OCI-LY1 (cell line): Measurements from ENCODE around the gene FAM117B.

Experiments
- H2AFZ ChIP-seq: fragments of 200-600 bp; sonication (generic), shearing (Covaris generic); 2 replicates; pipeline ENCODE4 v1.6.0; 2014; ENCODE audit warnings: antibody characterized with exemption, mild to moderate bottlenecking, low read length
- H3F3A ChIP-seq: fragments of 200-600 bp; sonication (generic), shearing (Covaris generic); 2 replicates; pipeline ENCODE4 v1.6.0; 2014; ENCODE audit warnings: mild to moderate bottlenecking, antibody characterized with exemption, low read length, moderate library complexity; ENCODE audit not compliant: insufficient read depth
- H3K27ac ChIP-seq: fragments of 200-600 bp; sonication (generic); 2 replicates; pipeline ENCODE4 v1.5.1; 2014; ENCODE audit warnings: low read length, mixed run types, mild to moderate bottlenecking, low read depth; ENCODE audit not compliant: poor library complexity, severe bottlenecking
- H3K27me3 ChIP-seq: fragments of 200-600 bp; sonication (generic); 2 replicates; pipeline ENCODE4 v1.6.0; 2014; ENCODE audit warnings: antibody characterized with exemption, mild to moderate bottlenecking, low read length, moderate library complexity; ENCODE audit not compliant: insufficient read depth
- H3K36me3 ChIP-seq: fragments of 200-600 bp; sonication (generic); 2 replicates; pipeline ENCODE4 v1.6.1; 2014; ENCODE audit warnings: mild to moderate bottlenecking, antibody characterized with exemption, low read length, moderate library complexity, mixed read lengths; ENCODE audit not compliant: insufficient read depth
- H3K4me1 ChIP-seq: fragments of 200-600 bp; sonication (generic); 2 replicates; pipeline ENCODE4 v1.5.1; 2014; ENCODE audit warnings: mild to moderate bottlenecking, low read length, moderate library complexity; ENCODE audit not compliant: insufficient read depth, severe bottlenecking
- H3K4me2 ChIP-seq: fragments of 200-600 bp; sonication (generic), shearing (Covaris generic); 2 replicates; pipeline ENCODE4 v1.6.1; 2014; ENCODE audit warnings: low read length
- H3K4me3 ChIP-seq: fragments of 200-600 bp; sonication (generic); 2 replicates; pipeline ENCODE4 v1.5.1; 2014; ENCODE audit warnings: low read length, low read depth, mild to moderate bottlenecking, mixed read lengths; ENCODE audit not compliant: poor library complexity, severe bottlenecking
- H3K79me2 ChIP-seq: fragments of 200-600 bp; shearing (Covaris generic); 2 replicates; pipeline ENCODE4 v1.6.1; 2016; ENCODE audit warnings: mixed run types, low read length, mixed read lengths; ENCODE audit not compliant: insufficient read depth
- H3K9ac ChIP-seq: fragments of 200-600 bp; sonication (generic), shearing (Covaris generic); 2 replicates; pipeline ENCODE4 v1.6.1; 2014; ENCODE audit warnings: mild to moderate bottlenecking, low read length, mixed read lengths
- H3K9me2 ChIP-seq: fragments of 200-600 bp; sonication (generic), shearing (Covaris generic); 2 replicates; pipeline ENCODE4 v1.6.1; 2014; ENCODE audit warnings: low read depth, mild to moderate bottlenecking, low read length, mixed read lengths
- H3K9me3 ChIP-seq: fragments of 200-600 bp; shearing (Covaris generic); 2 replicates; pipeline ENCODE4 v1.6.1; 2014; ENCODE audit warnings: low read length, mixed read lengths
- H4K20me1 ChIP-seq: fragments of 200-600 bp; sonication (generic), shearing (Covaris generic); 2 replicates; pipeline ENCODE4 v1.6.0; 2016; ENCODE audit warnings: mild to moderate bottlenecking, low read length; ENCODE audit not compliant: insufficient read depth
- CTCF ChIP-seq: fragments of 200-600 bp; sonication (generic), shearing (Covaris generic); IDR thresholded peaks from 2 replicates; pipeline ENCODE4 v1.5.1; 2017; ENCODE audit warnings: mild to moderate bottlenecking, antibody characterized with exemption, low read length, moderate library complexity, mixed read lengths
- EZH2 ChIP-seq: fragments of 200-600 bp; sonication (generic), shearing (Covaris generic); IDR thresholded peaks from 2 replicates; pipeline ENCODE4 v1.8.0; 2017; ENCODE audit warnings: borderline replicate concordance, mixed run types, mild to moderate bottlenecking, antibody characterized with exemption, low read length, moderate library complexity, mixed read lengths

The FAM117B gene

GRCh38 chr2:202700075-202700901, 65.5 kb downstream of the FAM117B start:
- Histone ChIP-seq H3K79me2 (no peaks in the 10 kb centered on the region), H4K20me1 (no peaks in the 10 kb centered on the region), H3K4me2 (no peak overlapping the region), H3K4me1 (no peaks in the 10 kb centered on the region), H3K9me3 (no peaks in the 10 kb centered on the region), H3K27ac (no peak overlapping the region), H3K27me3 (no peaks in the 10 kb centered on the region), H3K9ac (no peak overlapping the region), H3K36me3 (peaks cover 29% of the 10 kb centered on the region), H3K9me2 (no peaks in the 10 kb centered on the region), H3K4me3 (no peak overlapping the region), H2AFZ (no peak overlapping the region), H3F3A (no peaks in the 10 kb centered on the region)
- TF ChIP-seq CTCF (peak; percentile 10; the same call in 1 of the 2 replicates), EZH2 (no peak)

GRCh38 chr2:202703091-202703490, 68.3 kb downstream of the FAM117B start:
- Histone ChIP-seq H3K9ac (no peak overlapping the region), H3K27me3 (no peaks in the 10 kb centered on the region), H3K4me3 (no peak overlapping the region), H3K4me1 (no peaks in the 10 kb centered on the region), H3F3A (no peaks in the 10 kb centered on the region), H3K9me3 (no peaks in the 10 kb centered on the region), H3K9me2 (no peaks in the 10 kb centered on the region), H3K79me2 (peaks cover 10% of the 10 kb centered on the region; the same call in 1 of the 2 replicates), H2AFZ (no peak overlapping the region), H3K27ac (no peak overlapping the region), H3K36me3 (peaks cover 7% of the 10 kb centered on the region), H4K20me1 (no peaks in the 10 kb centered on the region), H3K4me2 (no peak overlapping the region)
- no peak for TF ChIP-seq CTCF
- TF ChIP-seq EZH2, result no peak

- Histone ChIP-seq H3K9me2 (no peaks in the 10 kb centered on the region), H3K27me3 (no peaks in the 10 kb centered on the region), H3F3A (no peaks in the 10 kb centered on the region), H3K36me3 (no peaks in the 10 kb centered on the region), H3K4me2 (no peak overlapping the region), H3K9me3 (no peaks in the 10 kb centered on the region), H3K4me1 (no peaks in the 10 kb centered on the region), H2AFZ (no peak overlapping the region), H3K79me2 (peaks cover 10% of the 10 kb centered on the region; the same call in 1 of the 2 replicates), H3K9ac (no peak overlapping the region), H3K27ac (no peak overlapping the region), H4K20me1 (no peaks in the 10 kb centered on the region), H3K4me3 (no peak overlapping the region)
- TF ChIP-seq EZH2 (no peak), CTCF (no peak)
Observed at GRCh38 chr2:202704248-202704647, 69.5 kb downstream of the FAM117B start.
